DOHH2 (cell line): ENCODE data around the gene EEIG1.

Source experiments
- EZH2phosphoT487 ChIP-seq: fragments of 200-600 bp; sonication (generic); IDR thresholded peaks from 2 replicates; pipeline ENCODE4 v1.6.1; 2017; ENCODE audit warnings: borderline replicate concordance, mild to moderate bottlenecking, antibody characterized with exemption, low read length, moderate library complexity, mixed read lengths
- TF ChIP-seq, protein P1 (sequence below): fragments of 200-600 bp; sonication (generic); IDR thresholded peaks from one replicate; pipeline ENCODE4 v1.5.1; 2014; ENCODE audit warnings: antibody characterized with exemption, mild to moderate bottlenecking, low read depth, low read length; ENCODE audit not compliant: poor library complexity, severe bottlenecking

DNA sequence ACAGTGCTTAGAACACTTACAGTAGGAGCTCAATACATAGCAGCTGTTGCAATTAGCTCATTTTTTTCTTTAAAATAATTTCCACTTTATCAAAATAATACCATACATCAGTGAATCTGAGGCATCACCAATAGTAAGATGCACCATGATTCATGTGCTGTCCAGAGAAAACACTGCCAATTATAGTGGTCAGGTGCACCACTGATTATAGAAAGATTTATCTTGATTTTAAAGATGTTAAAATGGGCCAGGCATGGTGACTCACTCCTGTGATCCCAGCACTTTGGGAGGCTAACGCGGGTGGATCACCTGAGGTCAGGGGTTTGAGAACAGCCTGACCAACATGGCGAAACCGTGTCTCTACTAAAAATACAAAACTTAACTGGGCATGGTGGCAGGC lies 46.9 kb upstream of the EEIG1 start:
- TF ChIP-seq, protein P1, sequence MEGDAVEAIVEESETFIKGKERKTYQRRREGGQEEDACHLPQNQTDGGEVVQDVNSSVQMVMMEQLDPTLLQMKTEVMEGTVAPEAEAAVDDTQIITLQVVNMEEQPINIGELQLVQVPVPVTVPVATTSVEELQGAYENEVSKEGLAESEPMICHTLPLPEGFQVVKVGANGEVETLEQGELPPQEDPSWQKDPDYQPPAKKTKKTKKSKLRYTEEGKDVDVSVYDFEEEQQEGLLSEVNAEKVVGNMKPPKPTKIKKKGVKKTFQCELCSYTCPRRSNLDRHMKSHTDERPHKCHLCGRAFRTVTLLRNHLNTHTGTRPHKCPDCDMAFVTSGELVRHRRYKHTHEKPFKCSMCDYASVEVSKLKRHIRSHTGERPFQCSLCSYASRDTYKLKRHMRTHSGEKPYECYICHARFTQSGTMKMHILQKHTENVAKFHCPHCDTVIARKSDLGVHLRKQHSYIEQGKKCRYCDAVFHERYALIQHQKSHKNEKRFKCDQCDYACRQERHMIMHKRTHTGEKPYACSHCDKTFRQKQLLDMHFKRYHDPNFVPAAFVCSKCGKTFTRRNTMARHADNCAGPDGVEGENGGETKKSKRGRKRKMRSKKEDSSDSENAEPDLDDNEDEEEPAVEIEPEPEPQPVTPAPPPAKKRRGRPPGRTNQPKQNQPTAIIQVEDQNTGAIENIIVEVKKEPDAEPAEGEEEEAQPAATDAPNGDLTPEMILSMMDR, result no peak
- no peak for TF ChIP-seq EZH2phosphoT487
